Progenitor cell of endocrine pancreas (in vitro differentiated cells): ENCODE data around the gene YTHDF1. TPM values are rescaled to one million over a fixed set of nuclear protein-coding genes. Genes with fewer than 3 reads are reported as not detected.
"Not testable (repeated sequence)": the region's sequence is repeated elsewhere in the genome, so short reads cannot be mapped to it uniquely, and the experiment has no call there.

Source experiments
- DNase-seq: peaks from one replicate; pipeline ENCODE4 v3.0.0; 2021; ENCODE audit warnings: low spot score; ENCODE audit not compliant: unreplicated experiment
- H3K27ac Mint-ChIP-seq: 2 replicates; pipeline ENCODE4 v1.8.0; 2021; ENCODE audit warnings: mild to moderate bottlenecking, moderate library complexity, mixed read lengths
- H3K27me3 Mint-ChIP-seq: 2 replicates; pipeline ENCODE4 v1.8.0; 2021; ENCODE audit warnings: mixed read lengths
- H3K36me3 Mint-ChIP-seq: 2 replicates; pipeline ENCODE4 v1.8.0; 2022; ENCODE audit warnings: mixed read lengths; ENCODE audit not compliant: insufficient read depth
- H3K4me1 Mint-ChIP-seq: 2 replicates; pipeline ENCODE4 v1.8.0; 2021; ENCODE audit warnings: low read depth, mixed read lengths
- H3K4me3 Mint-ChIP-seq: 2 replicates; pipeline ENCODE4 v1.8.0; 2021; ENCODE audit warnings: low read depth, mild to moderate bottlenecking, moderate library complexity, mixed read lengths
- H3K9me3 Mint-ChIP-seq: 2 replicates; pipeline ENCODE4 v1.8.0; 2021; ENCODE audit warnings: low read depth, mixed read lengths
- CTCF ChIP-seq: fragments of 200-600 bp; sonication (generic); IDR thresholded peaks from one replicate; pipeline ENCODE4 v1.5.0; 2021; ENCODE audit warnings: antibody characterized with exemption, mild to moderate bottlenecking; ENCODE audit not compliant: unreplicated experiment
- total RNA-seq: library from RNA; stranded (reverse); gene quantifications from 2 replicates; pipeline ENCODE4 v1.2.1, GENCODE V29; 2021

The YTHDF1 gene
- total RNA-seq, 1 donor from 2014 or later = 53.8 TPM

GRCh38 chr20:63162206-63162795, 53.6 kb downstream of the YTHDF1 start:
- no peak for DNase-seq
- Mint-ChIP-seq H3K4me3 (no peak overlapping the region), H3K4me1 (no peaks in the 10 kb centered on the region), H3K9me3 (no peaks in the 10 kb centered on the region), H3K27ac (no peak overlapping the region), H3K36me3 (no peaks in the 10 kb centered on the region), H3K27me3 (peaks cover 30% of the 10 kb centered on the region)
- TF ChIP-seq CTCF = no peak

GRCh38 chr20:63161176-63161651, 54.7 kb downstream of the YTHDF1 start:
- Mint-ChIP-seq H3K27me3 (peaks cover 27% of the 10 kb centered on the region), H3K36me3 (no peaks in the 10 kb centered on the region), H3K27ac (no peak overlapping the region), H3K9me3 (no peaks in the 10 kb centered on the region), H3K4me3 (no peak overlapping the region), H3K4me1 (no peaks in the 10 kb centered on the region)
- TF ChIP-seq CTCF = no peak
- no peak for DNase-seq

GRCh38 chr20:63160641-63161175, 55.2 kb downstream of the YTHDF1 start:
- DNase-seq = no peak
- H3K36me3 Mint-ChIP-seq = no peaks in the 10 kb centered on the region
- H3K27me3 Mint-ChIP-seq = peaks cover 30% of the 10 kb centered on the region
- TF ChIP-seq CTCF = no peak
- no peak overlapping the region for H3K4me3 Mint-ChIP-seq
- no peaks in the 10 kb centered on the region for H3K4me1 Mint-ChIP-seq
- H3K27ac Mint-ChIP-seq = no peak overlapping the region
- H3K9me3 Mint-ChIP-seq = no peaks in the 10 kb centered on the region

GRCh38 chr20:63159826-63160640, 55.9 kb downstream of the YTHDF1 start:
- Mint-ChIP-seq H3K27ac (no peak overlapping the region), H3K4me3 (no peak overlapping the region), H3K27me3 (peaks cover 31% of the 10 kb centered on the region), H3K36me3 (no peaks in the 10 kb centered on the region), H3K4me1 (no peaks in the 10 kb centered on the region), H3K9me3 (no peaks in the 10 kb centered on the region)
- no peak for DNase-seq
- TF ChIP-seq CTCF = no peak

DNA sequence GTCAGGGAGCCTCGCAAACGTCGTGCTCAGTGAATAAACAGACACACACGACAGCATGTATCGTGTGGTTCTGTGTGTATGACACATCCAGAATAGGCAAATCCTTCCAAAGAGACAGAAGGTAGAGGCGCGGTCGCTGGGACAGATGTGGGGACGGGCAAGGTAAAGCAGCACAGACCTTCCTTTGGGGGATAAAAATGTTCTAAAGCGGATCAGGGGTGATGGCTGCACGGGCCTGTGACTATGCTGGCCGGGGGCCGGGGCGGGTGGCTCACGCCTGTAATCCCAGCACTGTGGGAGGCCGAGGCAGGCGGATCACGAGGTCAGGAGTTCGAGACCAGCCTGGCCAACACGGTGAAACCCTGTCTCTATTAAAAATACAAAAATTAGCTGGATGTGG, 56.7 kb downstream of the YTHDF1 start:
- DNase-seq, H3K27ac Mint-ChIP-seq, H3K4me3 Mint-ChIP-seq, H3K9me3 Mint-ChIP-seq, H3K36me3 Mint-ChIP-seq, H3K4me1 Mint-ChIP-seq: not testable (repeated sequence)
- peaks cover 28% of the 10 kb centered on the region for H3K27me3 Mint-ChIP-seq
